Measurements from ENCODE around the gene SAMD11.
"Not testable (repeated sequence)": the region's sequence is repeated elsewhere in the genome, so short reads cannot be mapped to it uniquely, and the experiment has no call there.

The SAMD11 gene

DNA sequence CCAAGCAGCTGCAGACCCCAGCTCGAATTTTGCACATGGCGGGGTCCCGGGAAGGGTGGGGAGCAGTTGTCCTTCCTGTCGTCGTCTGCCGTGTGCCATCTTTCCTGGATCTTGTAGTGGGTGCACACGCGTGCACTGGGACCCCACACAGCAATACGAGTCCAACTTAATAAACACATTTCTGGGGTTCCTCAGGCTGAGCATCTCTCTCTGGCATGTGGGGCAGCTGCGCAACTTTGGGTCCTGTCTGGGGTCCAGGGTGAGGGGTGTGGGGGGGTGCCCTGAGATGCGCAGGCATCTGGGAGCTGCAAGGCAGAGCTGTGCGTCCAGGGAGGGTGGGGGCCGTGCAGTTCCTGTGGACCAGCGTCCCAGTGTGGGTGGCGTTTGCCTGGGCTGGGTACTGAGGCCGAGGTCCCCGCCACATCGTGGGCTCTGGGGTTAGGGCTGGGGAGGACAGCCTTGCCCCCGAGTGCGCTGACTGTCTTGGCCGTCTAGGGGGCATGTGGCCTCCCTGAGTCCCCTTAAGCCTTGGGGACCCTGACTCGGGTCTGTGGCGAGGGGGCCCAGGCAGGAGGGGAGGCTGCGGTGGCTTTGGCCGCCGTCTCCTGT is 41.9 kb downstream of the SAMD11 start:
- DNase-seq = no peak

DNA sequence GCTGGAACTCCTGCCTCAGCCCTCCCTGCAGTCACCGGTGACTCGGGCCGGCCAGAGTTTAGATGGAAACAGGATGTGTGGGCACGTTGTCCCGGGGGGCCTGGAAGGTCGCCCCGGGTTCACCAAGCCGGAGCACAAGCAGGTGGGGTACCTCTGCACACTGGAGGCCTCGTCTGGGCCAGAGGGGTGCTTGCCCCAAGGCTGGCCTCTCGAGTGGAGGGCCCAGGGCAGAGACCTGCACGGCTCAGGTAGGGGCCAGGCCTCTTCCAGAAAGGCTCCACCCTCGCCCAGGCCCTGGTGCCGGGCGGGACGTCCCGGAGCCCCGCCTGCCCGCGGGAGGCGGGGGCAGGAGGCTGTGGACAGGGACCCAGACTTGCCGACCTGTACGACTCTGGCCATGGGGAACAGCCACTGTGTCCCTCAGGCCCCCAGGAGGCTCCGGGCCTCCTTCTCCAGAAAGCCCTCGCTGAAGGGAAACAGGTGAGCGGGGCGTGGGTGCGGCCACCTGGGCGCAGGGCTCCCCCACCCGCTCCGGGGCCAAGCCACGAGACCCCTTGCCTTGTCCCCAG is 42.5 kb downstream of the SAMD11 start, which contains the start of gene PLEKHN1:
Gene PLEKHN1 (plus strand): TSS at position 348 of the 569 bp plus-strand sequence. CDS start 50 bp downstream, at position 398.
- peak in 1 of 2 donors; percentile 19 for DNase-seq

DNA sequence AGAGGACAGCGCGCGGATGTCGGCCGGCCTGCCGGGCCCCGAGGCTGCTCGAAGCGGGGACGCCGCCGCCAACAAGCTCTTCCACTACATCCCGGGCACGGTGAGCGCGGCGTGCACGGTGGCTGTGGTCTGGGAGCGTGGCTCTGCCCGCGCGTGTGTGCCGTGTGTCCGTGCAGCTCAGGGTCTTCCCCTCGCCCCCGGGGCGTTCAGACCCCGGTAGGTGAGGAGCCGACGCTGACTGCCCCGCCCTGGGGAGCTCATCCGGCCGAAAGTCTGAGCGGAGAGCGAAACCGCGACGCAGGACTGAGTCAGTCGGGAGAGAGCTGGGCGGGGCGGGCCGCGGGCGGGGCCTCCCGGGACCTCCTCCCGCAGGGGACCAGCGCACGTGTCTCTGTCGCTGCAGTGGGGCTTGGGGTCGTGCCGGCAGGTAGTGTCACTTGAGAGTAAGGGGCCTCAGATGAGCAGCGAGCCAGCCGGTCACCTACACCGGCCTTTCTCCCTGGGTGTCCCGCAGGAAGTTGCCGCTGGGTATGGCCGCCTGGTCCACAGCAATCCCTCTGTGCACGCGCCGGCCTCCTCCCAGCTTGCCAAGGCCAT is 43.1 kb downstream of the SAMD11 start:
- DNase-seq = peak; percentile 68 to 71

DNA sequence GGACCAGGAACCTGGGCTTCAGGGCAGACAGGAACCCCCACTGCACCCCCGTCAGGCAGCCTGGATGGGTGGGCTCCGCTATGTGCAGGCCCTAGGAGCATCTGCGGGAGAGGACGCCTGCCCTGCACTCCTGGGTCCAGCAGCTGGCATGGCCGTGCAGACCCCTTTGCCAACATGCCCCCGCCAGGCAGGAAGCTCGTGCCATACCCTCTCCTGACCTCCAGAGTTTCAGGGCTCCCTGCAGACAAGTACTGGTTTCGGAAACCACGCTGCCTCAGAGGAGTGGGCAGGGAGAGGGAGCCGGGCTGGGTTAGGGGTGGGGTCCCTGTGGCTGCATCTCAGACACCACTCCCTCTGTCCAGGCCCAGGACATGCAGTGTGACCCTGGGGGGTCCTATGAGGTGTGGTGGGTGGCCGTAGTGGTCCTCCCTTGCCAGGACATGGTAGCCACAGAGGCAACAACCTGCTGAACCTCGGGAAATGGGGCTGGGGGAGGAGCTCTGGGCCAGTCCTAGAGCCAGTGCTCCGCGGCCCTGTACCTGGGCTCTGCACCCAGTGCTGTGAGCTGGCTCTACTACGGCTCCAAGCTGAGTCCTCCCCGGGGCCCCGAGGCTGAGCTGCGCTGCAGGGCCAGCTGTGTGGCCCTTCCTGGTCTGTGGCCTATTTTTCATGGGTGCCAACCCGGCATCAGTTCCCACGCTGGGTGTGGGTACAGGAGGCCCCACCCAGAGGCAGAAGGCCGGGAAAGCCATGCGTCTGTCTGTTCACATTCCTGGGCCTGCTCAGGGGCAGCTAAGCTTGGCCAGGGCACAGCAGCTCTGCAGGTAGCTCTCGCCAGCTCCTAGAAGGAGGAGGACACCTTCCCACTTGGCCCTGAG is 44.0 kb downstream of the SAMD11 start:
- no peak for DNase-seq

DNA sequence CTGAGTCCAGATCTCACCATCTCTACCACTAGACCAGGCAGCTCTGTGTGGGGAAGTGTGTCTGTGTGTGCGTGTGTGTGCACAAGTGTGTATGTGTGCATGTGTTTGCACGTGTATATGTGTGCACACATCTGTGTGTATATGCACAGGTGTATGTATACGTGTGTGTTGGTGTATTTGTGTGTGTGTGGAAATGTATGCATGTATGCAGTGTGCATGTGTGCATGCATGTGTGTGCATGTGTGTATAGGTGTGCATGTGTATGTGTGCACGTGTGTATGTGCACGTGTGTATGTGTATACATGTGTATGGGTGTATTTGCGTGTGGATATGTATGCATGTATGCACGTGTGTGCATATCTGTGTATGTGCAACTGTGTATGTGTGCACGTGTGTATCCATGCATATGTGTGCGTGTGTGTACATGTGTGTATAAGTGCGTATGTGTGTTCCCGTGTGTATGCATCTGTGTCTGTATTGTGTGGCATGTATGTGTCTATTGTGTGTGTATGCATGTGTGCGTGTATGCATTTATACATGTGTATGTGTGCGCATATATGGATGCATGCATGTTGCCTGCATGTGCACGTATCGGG is 45.6 kb downstream of the SAMD11 start:
- no peak for DNase-seq

DNA sequence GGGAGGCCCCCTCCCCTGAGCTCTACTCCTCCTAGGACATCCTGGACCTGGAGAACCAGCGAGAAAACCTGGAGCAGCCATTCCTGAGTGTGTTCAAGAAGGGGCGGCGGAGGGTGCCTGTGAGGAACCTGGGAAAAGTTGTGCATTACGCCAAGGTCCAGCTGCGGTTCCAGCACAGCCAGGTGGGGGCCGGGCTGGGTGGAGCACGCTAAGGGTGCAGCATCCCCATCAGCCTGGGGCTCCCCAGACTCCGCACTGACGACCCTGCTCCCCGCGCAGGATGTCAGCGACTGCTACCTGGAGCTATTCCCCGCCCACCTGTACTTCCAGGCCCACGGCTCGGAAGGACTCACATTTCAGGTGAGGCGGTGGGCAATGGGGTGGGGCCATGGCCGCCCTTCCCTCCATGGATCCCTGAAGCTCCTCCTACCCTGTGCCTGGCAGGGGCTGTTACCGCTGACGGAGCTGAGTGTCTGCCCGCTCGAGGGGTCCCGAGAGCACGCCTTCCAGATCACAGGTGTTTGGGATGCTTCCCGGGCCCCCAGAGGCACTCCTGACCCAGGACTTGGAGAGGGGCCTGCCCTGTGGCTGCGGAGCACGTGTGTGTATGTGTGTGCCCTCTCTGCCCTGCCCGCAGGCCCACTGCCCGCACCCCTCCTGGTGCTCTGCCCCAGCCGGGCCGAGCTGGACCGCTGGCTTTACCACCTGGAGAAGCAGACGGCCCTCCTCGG is 46.7 kb downstream of the SAMD11 start:
- no peak for DNase-seq

DNA sequence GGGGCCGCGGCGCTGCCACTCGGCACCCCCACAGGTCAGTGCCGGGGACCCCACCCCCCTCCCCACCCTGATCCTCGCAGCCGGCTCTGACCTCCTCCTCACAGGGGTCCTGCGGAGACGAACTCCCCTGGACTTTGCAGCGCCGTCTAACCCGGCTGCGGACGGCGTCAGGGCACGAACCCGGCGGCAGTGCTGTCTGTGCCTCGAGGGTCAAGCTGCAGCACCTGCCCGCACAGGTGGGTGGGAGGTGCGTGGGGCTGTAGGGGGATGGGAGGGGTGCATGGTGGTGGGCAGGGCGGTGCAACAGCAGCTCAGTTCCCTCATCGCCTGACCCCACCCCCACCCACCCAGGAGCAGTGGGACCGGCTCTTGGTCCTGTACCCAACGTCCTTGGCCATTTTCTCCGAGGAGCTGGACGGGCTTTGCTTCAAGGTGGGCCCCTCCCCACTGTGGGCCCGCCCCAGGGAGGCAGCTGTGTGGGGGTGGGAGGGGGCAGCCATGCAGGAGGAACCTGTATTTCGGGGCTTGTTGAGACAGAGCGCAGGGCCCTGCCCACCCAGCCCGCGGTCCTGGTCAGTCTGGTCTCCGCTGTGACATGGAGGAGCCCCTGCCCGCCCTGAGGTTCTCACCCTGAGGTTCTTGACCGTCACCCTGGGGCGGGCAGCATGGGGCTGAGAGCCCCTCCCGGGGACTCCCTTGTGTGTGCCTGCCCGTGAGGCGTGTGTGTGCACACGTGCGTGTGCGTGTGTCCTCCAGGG is 47.4 kb downstream of the SAMD11 start:
- no peak for DNase-seq

DNA sequence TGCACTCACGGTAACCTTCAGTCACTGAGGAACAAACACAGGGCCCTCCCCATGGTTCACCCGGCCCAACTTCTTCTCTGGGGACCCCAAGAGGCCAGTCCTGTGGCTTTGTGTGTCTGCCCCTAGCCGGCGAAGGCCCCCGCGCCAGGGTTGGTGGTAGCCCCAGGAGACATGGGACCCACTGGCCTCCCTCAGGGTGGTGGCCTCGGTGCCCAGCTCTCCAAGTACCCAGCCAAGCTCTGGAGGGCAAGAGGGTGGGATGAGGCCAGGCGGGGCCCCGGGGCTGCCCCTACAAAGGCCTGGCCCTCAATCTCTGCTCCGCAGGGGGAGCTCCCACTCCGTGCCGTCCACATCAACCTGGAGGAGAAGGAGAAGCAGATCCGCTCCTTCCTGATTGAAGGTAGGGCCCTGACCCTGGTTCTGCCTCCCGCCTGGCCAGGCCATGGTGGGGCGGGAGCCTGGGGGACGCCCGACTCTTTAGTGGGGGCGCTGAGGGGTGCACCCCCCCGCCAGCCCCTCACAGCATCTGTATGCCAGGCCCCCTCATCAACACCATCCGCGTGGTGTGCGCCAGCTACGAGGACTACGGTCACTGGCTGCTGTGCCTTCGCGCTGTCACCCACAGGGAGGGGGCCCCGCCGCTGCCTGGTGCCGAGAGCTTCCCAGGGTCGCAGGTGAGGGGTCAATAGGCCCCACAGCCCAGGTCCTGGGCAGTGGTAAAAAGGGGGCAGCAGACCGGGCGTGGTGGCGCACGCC is 48.2 kb downstream of the SAMD11 start:
- no peak for DNase-seq

DNA sequence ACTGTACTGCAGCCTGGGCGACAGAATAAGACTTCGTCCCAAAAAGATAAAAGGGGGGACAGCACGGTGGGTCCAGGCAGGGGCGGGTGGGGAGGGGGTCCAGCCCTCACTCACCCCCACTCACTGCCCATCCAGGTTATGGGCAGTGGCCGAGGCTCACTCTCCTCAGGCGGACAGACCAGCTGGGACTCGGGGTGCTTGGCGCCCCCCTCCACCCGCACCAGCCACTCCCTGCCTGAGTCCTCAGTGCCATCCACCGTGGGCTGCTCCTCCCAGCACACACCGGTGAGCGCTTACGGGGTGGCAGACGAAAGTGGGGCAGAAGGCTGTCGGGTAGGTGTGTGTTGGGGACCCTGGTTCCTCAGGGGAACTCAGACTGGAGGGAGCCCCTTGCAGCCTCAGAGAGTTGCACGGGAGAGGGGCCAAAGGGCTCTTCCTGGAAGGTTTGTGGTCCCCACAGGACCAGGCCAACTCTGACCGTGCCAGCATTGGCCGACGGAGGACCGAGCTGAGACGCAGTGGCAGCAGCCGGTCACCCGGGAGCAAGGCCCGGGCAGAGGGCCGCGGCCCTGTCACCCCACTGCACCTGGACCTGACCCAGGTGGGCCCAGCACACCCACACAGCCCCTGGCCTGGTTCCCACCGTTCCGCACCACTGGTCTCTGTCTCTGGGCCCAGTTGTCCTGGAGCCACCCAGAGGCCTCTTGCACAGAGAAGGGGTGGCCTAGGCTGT is 49.2 kb downstream of the SAMD11 start:
- no peak for DNase-seq

DNA sequence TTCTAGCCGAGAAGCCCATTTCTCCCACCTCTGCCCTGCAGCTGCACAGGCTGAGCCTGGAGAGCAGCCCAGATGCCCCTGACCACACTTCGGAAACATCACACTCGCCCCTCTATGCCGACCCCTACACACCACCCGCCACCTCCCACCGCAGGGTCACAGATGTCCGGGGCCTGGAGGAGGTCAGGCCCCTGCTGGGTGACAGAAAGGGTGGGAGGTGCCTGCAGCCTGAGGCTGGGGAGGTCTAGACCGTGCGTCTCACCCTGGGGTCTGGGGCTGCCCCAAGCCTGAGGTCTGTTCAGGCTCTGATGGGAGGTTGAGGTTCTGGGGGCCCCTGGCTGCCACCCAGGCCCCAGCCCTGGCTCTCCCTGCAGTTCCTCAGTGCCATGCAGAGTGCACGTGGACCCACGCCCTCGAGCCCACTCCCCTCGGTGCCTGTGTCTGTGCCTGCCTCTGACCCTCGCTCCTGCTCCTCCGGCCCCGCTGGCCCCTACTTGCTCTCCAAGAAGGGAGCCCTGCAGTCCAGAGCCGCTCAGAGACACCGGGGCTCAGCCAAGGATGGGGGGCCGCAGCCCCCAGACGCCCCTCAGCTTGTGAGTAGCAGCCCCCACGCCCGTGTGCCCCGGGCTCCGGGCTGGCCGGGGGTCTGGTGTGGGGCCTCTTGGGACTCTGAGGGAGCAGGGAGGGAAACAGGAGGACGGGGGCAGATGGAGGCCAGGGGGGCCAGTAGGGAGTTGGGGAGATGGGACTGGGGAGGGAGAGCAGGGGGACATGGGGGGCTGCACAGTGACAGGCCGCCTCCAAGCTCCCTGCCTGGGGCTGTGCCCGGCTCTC is 50.0 kb downstream of the SAMD11 start:
- DNase-seq = no peak

DNA sequence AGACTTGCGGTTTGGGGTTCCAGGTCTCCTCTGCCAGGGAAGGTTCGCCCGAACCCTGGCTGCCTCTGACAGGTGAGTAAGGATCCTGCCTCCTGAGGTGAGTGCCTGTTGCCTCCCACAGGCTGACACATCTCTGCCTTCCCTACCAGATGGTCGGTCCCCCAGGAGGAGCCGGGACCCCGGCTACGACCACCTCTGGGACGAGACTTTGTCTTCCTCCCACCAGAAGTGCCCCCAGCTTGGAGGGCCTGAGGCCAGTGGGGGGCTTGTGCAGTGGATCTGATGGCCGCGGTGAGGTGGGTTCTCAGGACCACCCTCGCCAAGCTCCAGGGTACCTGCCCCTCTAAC is 50.5 kb downstream of the SAMD11 start:
- DNase-seq = no peak

DNA sequence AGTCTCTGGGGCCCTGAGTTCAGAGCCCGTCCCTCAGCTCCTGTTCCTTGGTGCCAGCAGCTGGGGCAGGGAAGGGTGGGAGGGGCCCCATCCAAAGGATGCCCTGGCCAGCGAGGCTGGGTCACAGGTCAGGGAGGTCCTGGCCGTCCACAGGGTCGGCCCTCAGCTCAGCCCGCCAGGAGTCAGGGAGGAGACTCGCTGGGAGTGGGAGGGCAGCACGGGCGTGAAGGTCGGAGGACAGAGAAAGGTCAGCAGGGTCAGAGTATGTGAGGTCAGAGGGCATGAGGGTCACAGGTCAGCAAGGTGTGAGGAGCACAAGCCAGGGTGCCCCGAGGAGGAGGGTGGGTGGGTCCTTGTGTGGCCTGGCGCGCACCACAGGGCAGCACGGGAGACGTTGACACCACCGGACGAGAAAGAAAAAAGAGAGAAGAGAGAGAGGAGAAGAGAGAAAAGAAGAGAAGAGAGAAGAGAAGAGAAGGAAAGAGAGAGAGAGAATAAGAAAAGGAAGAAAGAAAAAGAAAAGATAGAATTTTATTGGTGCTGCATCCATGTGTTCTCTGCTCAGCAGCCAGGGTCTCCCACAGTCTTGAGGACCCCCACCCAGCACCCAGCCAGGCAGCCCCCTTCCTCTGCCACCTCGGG is 51.1 kb downstream of the SAMD11 start:
- DNase-seq = no peak

DNA sequence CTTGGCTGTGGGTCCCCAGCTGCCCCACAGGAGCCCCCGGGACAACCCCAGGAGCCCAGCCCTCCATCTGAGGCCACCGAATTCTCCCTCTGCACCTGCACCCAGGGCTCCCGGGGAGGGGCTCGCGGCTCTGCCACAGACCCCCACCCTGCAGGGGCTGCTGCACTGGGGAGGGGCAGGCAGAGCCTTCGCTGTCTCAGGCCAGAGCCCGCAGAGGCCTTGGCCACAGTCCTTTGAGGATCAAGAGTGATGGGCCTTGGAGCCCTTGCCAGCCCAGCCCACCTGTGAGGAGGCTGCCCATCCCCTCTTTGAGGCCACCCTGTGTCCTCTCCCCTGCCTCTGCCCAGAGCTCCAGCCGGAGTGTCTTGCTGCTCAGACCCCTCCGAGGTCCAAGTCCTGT is 51.6 kb downstream of the SAMD11 start:
- no peak for DNase-seq

DNA sequence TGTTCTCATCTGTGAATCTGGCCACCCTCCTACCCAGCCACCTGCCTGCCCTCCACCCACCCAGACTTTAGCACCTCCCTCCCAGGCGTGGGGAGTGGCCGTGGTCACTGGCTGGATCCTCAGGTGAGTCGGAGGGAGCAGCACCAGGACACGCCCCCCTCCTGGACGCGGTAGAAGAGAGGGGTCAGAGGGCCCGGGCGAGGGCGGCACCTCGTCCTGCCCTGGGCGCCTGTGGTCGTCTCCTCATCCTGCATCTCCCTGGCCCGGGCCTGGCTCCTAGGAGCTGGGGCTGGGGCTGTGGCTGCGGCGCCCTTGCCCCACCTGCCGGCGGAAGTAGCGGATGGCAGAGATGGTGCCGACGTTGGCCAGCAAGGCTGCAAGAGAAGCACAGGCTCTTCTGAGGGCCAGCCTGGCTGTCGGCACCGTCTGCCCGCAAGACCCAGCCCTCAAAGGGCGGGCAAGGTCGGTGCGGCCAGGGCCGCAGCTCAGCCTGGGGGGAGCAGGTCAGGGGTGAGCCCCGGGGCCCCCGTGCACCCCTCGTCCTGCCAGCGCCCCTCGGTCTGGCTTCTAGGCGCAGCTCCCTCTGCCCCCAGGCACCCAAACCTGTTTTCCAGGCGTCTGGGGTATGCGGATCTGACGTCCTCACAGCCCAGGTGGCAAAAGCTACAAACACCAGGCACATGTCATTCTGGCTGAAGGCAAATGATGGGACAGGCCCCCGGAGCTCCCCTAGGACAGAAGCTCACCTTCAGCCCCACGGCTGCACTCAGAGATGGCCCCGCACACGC is 52.4 kb downstream of the SAMD11 start:
- peak; percentile 74 to 77 for DNase-seq

DNA sequence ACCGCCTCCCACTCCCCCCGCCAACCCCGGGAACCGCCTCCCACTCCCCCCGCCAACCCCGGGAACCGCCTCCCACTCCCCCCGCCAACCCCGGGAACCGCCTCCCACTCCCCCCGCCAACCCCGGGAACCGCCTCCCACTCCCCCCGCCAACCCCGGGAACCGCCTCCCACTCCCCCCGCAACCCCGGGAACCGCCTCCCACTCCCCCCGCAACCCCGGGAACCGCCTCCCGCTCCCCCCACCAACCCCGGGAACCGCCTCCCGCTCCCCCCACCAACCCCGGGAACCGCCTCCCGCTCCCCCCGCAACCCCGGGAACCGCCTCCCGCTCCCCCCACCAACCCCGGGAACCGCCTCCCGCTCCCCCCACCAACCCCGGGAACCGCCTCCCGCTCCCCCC is 53.1 kb downstream of the SAMD11 start:
- not testable (repeated sequence) for DNase-seq

DNA sequence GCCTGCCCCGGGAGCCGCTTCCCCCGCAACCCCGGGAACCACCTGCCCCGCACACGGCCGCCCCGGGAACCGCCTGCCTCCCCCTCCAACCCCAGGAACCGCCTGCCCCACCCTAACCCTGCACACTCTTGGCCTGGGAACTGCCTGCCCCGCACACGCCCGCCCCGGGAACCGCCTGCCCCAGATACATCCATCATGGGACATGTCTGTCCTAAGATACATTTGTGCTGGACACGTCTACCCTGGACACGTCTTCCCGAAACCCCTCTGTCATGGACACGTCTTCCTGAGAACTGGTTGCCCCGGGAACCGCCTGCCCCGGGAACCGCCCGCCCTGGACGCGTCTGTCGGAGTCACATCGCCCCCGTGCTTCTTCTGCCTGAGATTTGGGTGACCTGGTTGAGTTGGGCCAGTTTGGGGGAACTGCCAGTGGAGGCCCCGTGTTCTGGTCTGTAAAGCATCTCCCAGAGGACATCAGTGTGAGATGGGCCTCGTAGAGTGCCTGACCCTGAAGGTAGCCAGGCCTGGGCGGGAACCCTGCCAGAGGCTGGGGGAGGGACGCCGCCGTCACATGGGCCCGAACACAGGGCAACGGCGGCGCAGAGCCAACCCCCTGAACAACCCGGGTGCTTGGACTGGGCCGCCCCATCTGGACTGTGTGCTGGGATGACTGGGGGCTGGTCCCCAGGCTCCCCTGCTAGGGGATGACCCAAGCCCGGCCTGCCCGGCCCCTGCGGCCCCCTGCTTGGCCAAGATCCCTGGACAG is 54.5 kb downstream of the SAMD11 start:
- DNase-seq = no peak
